HFF-Myc (cell line): Measurements from ENCODE around the gene LIG4.

ENCODE experiments used
- DNase-seq: peaks from one replicate; pipeline ENCODE4 v3.0.0-alpha.2; 2011; ENCODE audit warnings: low read depth; ENCODE audit errors: extremely low read depth
- H3K4me3 ChIP-seq: replicated peaks from 2 replicates; pipeline ENCODE4 v1.5.1; 2011; ENCODE audit warnings: low read depth, mild to moderate bottlenecking, control low read depth, low read length
- TF ChIP-seq, protein P1 (sequence below): IDR thresholded peaks from 2 replicates; pipeline ENCODE4 v1.5.1; 2012; ENCODE audit warnings: mild to moderate bottlenecking, low read depth, low read length, control low read depth; ENCODE audit errors: missing control alignments

The LIG4 gene

GRCh38 chr13:108214441-108215271, 680 bp downstream of the LIG4 start:
- peak overlapping the region; percentile 46 for H3K4me3 ChIP-seq
- TF ChIP-seq, protein P1, sequence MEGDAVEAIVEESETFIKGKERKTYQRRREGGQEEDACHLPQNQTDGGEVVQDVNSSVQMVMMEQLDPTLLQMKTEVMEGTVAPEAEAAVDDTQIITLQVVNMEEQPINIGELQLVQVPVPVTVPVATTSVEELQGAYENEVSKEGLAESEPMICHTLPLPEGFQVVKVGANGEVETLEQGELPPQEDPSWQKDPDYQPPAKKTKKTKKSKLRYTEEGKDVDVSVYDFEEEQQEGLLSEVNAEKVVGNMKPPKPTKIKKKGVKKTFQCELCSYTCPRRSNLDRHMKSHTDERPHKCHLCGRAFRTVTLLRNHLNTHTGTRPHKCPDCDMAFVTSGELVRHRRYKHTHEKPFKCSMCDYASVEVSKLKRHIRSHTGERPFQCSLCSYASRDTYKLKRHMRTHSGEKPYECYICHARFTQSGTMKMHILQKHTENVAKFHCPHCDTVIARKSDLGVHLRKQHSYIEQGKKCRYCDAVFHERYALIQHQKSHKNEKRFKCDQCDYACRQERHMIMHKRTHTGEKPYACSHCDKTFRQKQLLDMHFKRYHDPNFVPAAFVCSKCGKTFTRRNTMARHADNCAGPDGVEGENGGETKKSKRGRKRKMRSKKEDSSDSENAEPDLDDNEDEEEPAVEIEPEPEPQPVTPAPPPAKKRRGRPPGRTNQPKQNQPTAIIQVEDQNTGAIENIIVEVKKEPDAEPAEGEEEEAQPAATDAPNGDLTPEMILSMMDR: no peak
- DNase-seq: no peak

- TF ChIP-seq, protein P1: no peak
- peak overlapping the region; percentile 36; the same call in 1 of the 2 replicates for H3K4me3 ChIP-seq
- no peak for DNase-seq
Measured at GRCh38 chr13:108213946-108214345, 1.4 kb downstream of the LIG4 start.

DNA sequence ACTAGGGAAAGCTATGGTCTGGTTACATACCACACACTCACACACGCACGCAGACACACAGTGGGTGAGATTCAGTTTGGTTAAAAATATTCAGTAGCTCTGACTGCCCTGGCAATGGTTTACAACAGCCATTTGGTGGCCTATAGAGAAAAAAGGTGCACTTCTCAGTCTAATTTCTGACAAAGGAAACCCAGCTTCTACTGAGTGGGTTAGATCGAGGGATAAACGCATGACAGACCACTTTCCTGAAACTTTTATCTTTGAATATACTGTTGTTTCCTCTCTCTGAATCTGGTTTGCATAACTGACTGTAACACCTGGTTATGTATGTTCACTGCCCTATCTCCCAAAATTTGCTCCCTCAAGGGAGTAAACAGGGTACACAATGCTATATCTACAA, 2.5 kb downstream of the LIG4 start:
- TF ChIP-seq, protein P1: no peak
- no peak for DNase-seq
- H3K4me3 ChIP-seq: no peak overlapping the region

GRCh38 chr13:108210551-108210950, 4.8 kb downstream of the LIG4 start:
- TF ChIP-seq, protein P1: no peak
- DNase-seq: no peak
- no peak overlapping the region for H3K4me3 ChIP-seq

GRCh38 chr13:108200781-108201398, 14.4 kb downstream of the LIG4 start:
- no peak overlapping the region for H3K4me3 ChIP-seq
- DNase-seq: no peak
- TF ChIP-seq, protein P1: no peak

DNA sequence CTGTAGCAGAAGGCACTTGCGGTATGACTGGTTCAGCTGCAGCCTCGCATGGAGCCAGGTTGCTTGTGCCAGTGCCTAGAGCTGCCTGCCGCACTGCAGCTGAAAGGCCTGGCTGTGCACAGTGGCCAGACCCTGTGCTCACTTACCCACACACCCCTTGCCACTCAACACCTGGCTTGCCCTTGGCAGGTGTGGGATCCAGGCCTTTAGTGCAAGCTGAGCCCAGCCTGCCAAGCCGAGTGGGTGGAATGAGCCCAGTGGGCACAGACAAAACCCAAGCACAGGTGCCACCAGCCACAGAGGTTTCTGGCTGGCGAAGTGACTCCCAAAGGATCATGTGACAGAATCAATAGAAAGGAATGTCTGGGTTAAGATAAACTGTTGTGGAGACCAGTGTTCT, 19.5 kb downstream of the LIG4 start:
- TF ChIP-seq, protein P1: no peak
- no peak for DNase-seq
- no peak overlapping the region for H3K4me3 ChIP-seq

- no peak overlapping the region for H3K4me3 ChIP-seq
- TF ChIP-seq, protein P1: no peak
- no peak for DNase-seq
Measured at GRCh38 chr13:108195146-108195545, 20.2 kb downstream of the LIG4 start.
